ENCODE results near the gene CCM2.

DNA sequence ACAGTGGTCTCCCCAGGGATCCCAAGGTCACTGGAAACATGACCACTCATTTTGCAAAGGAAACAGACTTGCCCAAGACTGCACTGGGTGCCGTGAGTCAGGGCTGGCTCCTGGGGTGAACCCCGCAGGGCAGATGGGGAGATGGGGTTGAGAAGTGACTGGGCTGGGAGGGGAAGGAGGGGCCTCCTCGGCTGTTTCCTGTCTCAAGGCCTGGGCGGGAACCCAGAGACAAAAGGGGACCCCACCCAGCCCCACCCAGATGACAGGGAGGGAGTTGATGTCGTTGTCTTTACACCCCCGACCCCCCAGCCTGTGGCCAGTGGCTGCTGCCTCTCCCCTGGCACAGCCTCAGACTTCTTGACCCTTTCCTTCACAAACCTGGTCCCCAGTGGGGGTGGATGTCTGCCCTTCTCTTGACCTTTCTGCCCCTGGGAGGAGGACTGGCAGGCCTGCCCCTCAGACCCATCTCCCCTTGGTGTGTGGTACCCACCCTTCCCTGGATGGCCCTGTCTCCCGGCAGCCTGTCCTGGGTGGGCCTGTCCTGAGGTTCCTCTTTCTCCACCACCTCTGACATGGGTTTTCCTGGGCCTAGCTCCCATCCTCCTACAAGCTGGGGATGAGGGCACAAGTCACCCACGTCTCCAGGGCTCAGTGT lies 22.6 kb upstream of the CCM2 start:
- TF ChIP-seq FOXP2 (optimal IDR thresholded peaks at IDR 0.05; ENCODE audit: borderline replicate concordance, extremely low read depth, extremely low read length, insufficient read depth): no peak
- no peak for TF ChIP-seq POLR2AphosphoS5 (IDR thresholded peaks at IDR 0.05; ENCODE audit: low read depth, low read length)
- TF ChIP-seq, protein P1, sequence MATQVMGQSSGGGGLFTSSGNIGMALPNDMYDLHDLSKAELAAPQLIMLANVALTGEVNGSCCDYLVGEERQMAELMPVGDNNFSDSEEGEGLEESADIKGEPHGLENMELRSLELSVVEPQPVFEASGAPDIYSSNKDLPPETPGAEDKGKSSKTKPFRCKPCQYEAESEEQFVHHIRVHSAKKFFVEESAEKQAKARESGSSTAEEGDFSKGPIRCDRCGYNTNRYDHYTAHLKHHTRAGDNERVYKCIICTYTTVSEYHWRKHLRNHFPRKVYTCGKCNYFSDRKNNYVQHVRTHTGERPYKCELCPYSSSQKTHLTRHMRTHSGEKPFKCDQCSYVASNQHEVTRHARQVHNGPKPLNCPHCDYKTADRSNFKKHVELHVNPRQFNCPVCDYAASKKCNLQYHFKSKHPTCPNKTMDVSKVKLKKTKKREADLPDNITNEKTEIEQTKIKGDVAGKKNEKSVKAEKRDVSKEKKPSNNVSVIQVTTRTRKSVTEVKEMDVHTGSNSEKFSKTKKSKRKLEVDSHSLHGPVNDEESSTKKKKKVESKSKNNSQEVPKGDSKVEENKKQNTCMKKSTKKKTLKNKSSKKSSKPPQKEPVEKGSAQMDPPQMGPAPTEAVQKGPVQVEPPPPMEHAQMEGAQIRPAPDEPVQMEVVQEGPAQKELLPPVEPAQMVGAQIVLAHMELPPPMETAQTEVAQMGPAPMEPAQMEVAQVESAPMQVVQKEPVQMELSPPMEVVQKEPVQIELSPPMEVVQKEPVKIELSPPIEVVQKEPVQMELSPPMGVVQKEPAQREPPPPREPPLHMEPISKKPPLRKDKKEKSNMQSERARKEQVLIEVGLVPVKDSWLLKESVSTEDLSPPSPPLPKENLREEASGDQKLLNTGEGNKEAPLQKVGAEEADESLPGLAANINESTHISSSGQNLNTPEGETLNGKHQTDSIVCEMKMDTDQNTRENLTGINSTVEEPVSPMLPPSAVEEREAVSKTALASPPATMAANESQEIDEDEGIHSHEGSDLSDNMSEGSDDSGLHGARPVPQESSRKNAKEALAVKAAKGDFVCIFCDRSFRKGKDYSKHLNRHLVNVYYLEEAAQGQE (IDR thresholded peaks at IDR 0.05; ENCODE audit: insufficient read depth in 1 of 2, low read depth in 2 of 2, low read length in 2 of 2): no peak

Measured in PFSK-1 (cell line).